ENCODE data around the gene LGALS7B.
"Not testable (repeated sequence)": the region's sequence is repeated elsewhere in the genome, so short reads cannot be mapped to it uniquely, and the experiment has no call there.

Gene LGALS7B

DNA sequence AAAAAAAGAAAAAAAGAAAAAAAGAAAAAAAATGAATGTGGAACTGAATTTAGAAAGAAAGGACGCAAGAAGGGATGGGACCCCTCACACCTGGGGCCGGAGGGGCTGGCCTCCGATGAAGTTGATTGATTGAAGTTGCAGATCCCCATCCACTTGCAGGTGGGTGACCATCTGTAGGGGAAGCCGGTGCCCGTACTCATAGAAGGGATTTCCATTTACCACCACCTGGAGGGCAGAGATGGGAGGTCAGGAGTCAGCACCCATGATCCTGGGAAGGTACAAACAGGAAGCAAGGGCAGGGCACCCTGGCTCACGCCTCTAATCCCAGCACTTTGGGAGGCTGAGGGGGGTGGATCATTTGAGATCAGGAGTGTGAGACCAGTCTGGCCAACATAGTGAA is 17.4 kb downstream of the LGALS7B start:
- TF ChIP-seq, protein P1, sequence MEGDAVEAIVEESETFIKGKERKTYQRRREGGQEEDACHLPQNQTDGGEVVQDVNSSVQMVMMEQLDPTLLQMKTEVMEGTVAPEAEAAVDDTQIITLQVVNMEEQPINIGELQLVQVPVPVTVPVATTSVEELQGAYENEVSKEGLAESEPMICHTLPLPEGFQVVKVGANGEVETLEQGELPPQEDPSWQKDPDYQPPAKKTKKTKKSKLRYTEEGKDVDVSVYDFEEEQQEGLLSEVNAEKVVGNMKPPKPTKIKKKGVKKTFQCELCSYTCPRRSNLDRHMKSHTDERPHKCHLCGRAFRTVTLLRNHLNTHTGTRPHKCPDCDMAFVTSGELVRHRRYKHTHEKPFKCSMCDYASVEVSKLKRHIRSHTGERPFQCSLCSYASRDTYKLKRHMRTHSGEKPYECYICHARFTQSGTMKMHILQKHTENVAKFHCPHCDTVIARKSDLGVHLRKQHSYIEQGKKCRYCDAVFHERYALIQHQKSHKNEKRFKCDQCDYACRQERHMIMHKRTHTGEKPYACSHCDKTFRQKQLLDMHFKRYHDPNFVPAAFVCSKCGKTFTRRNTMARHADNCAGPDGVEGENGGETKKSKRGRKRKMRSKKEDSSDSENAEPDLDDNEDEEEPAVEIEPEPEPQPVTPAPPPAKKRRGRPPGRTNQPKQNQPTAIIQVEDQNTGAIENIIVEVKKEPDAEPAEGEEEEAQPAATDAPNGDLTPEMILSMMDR (IDR thresholded peaks at IDR 0.05; ENCODE audit: insufficient read depth, low read depth, low read length, missing control alignments), result no peak
- no peak overlapping the region for H3K4me3 ChIP-seq (ENCODE audit: low read depth, low read length)
- no peak for DNase-seq (ENCODE audit: low read depth)

DNA sequence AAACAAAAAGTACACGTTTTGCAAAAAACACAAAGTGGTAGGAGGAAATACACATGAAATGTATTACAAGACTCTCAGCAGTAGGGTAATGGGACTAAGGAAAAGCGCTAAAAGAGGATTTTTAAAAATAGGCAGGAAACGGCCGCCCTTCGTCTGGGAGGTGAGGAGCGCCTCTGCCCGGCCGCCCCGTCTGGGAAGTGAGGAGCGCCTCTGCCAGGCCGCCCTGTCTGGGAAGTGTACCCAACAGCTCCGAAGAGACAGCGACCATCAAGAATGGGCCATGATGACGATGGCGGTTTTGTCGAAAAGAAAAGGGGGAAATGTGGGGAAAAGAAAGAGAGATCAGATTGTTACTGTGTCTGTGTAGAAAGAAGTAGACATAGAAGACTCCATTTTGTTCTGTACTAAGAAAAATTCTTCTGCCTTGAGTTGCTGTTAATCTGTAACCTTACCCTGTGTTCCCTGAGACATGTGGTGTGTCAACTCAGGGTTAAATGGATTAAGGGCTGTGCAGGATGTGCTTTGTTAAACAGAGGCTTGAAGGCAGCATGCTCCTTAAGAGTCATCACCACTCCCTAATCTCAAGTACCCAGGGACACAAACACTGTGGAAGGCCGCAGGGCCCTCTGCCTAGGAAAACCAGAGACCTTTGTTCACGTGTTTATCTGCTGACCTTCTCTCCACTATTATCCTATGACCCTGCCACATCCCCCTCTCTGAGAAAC is 18.5 kb downstream of the LGALS7B start:
- not testable (repeated sequence) for DNase-seq (ENCODE audit: low read depth); H3K4me3 ChIP-seq (ENCODE audit: low read depth, low read length)

DNA sequence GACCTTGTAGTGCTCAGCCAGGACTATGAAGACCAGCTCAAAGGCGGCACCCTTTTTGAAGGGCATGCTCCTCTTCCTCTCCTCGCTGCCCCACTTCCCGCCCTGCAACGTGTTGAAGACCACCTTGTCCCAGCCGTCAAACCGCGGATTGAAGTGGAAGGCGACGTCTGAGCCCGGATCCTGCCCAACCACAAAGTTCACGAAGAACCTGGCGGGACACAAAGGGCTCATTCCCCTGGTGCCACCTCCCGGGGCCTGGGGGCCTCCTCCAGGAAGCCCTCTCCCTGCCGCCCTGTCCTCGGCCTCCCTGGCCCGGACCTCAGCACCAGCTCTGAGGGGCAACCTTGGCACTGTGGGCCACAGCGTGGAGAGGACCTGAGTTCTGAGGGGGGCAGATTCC is 19.7 kb downstream of the LGALS7B start:
- H3K4me3 ChIP-seq (ENCODE audit: low read depth, low read length), result no peak overlapping the region
- TF ChIP-seq, protein P1 (IDR thresholded peaks at IDR 0.05; ENCODE audit: insufficient read depth, low read depth, low read length, missing control alignments), result no peak
- no peak for DNase-seq (ENCODE audit: low read depth)

DNA sequence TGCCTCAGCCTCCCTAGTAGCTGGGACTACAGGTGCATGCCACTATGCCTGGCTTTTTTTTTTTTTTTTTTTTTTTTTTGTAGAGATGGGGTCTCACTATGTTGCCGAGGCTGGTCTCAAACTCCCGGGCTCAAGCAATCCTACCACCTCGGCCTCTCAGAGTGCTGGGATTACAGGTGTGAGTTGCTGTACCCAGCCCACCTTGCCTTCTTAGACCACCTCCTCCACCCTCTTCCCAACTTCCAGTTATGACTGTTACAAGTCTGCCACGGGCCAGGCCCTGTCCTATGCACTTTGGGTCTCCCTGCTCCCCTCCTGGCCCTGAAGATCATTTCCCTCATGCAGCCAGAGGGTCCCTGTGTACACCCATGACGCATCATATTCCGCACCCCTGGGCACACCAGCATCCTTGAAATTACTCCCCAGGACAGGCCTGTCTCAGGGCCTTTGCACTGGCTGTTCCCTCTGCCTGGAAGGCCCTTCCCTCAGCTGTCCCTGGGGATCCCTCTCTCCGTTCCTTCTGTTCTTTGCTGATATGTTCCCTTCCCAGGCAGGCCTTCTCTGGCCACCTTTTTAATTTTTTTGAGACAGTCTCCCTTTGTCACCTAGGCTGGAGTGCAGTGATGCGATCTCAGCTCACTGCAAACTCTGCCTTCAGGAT is 20.7 kb downstream of the LGALS7B start:
- no peak overlapping the region for H3K4me3 ChIP-seq (ENCODE audit: low read depth, low read length)
- TF ChIP-seq, protein P1 (IDR thresholded peaks at IDR 0.05; ENCODE audit: insufficient read depth, low read depth, low read length, missing control alignments), result no peak

DNA sequence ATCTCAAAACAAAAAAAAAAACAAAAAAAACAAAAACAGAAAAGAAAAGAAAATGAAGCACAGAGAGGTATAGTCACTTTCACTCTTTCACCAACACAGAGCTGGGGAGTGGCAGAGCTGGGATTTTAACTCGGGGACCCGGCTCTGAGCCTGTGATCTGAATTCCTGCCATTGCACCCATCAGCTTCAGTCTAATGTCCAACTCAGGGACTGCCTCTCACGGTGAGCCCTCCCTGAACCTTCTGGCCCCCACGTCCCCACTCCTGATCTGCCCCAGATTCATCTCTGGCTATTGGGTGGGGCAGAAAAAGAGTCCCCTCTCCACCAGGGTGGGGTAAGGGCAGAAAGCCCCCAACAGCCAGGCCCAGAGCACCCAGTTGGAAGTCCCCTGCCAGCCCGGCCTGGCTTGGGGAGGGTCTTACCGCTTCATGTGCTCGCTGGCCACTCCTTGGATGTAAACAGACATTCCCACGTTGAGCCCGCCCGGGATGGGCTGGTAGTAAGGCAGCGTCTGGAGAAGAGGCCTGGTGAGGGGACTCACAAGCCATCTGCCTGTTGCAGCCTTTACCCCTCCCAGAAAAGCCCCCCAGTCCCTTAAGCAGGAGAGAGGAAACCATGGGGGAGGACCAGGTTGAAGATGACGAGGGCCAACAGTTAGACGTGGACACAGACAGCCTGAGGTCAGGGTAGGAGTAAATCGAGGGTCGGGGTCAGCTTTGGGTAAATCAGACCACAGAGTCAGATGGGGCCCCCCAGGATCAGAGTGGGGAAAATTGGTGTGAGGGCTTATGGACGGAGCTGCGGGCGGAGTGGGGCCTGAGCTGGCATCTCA is 23.2 kb downstream of the LGALS7B start:
- no peak overlapping the region for H3K4me3 ChIP-seq (ENCODE audit: low read depth, low read length)
- no peak for DNase-seq (ENCODE audit: low read depth)
- TF ChIP-seq, protein P1 (IDR thresholded peaks at IDR 0.05; ENCODE audit: insufficient read depth, low read depth, low read length, missing control alignments), result no peak

More for the DNA sequence above, 20.7 kb downstream of the LGALS7B start:
- no peak for DNase-seq (ENCODE audit: low read depth)

DNA sequence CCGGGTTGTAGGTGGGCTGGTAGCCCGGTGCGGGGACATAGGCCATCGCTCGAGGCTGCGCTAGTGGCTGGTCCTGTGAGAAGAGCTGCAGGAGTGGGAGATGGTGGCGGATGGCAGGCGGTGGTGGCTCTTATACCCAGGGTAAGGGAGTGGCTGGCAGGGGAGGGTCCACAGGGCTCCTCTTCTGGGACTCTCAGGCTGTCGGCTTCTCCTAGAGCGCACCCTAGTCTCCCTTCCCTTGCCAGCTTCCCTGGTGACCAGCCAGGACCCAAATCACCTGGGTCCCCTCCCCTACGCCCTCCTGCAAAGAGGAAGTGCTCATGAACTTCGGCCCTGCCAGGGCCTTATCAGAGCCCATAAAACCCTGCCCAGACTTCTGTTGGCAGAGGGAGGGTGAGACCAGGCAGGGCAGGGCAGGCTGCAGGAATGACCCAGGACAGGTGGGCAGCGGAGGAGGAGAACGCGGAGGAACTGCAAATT is 23.9 kb downstream of the LGALS7B start, which contains the start of gene LGALS4:
Gene LGALS4, minus strand, starts transcription at position 105 of the 480 bp plus-strand sequence. Its CDS starts 59 bp downstream, at position 46.
- H3K4me3 ChIP-seq (ENCODE audit: low read depth, low read length), result no peak within 1 kb of the TSS
- TF ChIP-seq, protein P1 (IDR thresholded peaks at IDR 0.05; ENCODE audit: insufficient read depth, low read depth, low read length, missing control alignments), result no peak
- no peak for DNase-seq (ENCODE audit: low read depth)

DNA sequence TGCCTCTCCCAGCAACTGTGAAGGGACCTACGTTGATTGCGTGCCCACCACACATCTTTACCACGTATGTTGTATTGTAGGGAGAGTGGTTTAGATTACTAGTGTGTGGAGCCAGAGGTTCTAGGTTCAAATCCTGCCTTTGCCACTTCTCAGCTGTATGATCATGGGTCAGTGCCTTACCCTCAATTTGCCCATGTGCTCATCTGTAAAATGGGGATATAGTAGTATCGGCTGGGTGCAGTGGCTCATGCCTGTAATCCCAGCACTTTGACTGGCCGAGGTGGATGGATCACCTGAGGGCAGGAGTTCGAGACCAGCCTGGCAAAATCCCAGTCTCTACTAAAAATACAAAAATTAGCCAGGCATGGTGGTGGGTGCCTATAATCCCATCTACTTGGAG is 24.3 kb downstream of the LGALS7B start:
- no peak for DNase-seq (ENCODE audit: low read depth)
- TF ChIP-seq, protein P1 (IDR thresholded peaks at IDR 0.05; ENCODE audit: insufficient read depth, low read depth, low read length, missing control alignments), result no peak
- no peak overlapping the region for H3K4me3 ChIP-seq (ENCODE audit: low read depth, low read length)

DNA sequence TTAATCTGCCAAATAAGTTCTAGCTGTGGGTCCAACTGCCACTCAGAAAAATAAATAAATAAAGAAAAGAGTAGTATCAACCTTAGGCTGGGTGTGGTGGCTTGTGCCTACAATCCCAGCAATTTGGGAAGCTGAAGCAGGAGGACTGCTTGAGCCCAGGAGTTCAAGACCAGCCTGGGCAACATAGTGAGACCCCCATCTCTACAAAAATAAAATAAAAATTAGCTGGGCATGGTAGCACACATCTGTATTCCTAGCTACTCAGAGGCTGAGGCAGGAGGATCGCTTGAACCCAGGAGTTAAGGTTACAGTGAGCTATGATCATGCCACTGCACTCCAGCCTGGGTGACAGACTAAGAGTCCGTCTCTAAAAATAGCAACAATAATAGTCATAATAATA is 24.9 kb downstream of the LGALS7B start:
- not testable (repeated sequence) for DNase-seq (ENCODE audit: low read depth); H3K4me3 ChIP-seq (ENCODE audit: low read depth, low read length)

Measured in GM12865 (cell line).